GM11168 (cell line): ENCODE measurements around the gene CENPU.
"Not testable (repeated sequence)": the region's sequence is repeated elsewhere in the genome, so short reads cannot be mapped to it uniquely, and the experiment has no call there.

Experiments used
- in situ Hi-C: fragments of 300-500 bp; cut with MboI; formaldehyde crosslinking; loops from one replicate; pipeline ENCODE4 v1.12.0; 2022; ENCODE audit warnings: low sequenced_read_pairs; ENCODE audit not compliant: unreplicated experiment

CENPU gene

GRCh38 chr4:184752496-184753275 lies 18.8 kb upstream of the CENPU start:
- in situ Hi-C loops, result no loop called here

- in situ Hi-C loops, result no loop called here
These were observed 17.7 kb upstream of the CENPU start for GRCh38 chr4:184751585-184751956.

- in situ Hi-C loops, result no loop called here
These were observed 17.2 kb upstream of the CENPU start for GRCh38 chr4:184750926-184751584.

GRCh38 chr4:184748251-184748652 lies 14.4 kb upstream of the CENPU start:
- in situ Hi-C loops, result no loop called here

- in situ Hi-C loops, result no loop called here
These were observed 13.3 kb upstream of the CENPU start for GRCh38 chr4:184747034-184747830.

- in situ Hi-C loops, result no loop called here
These were observed 12.2 kb upstream of the CENPU start for GRCh38 chr4:184745831-184746795.

GRCh38 chr4:184744236-184744635 lies 10.3 kb upstream of the CENPU start:
- in situ Hi-C loops, result no loop called here

- in situ Hi-C loops, result no loop called here
These were observed 9.8 kb upstream of the CENPU start for GRCh38 chr4:184743650-184744049.

- in situ Hi-C loops, result not testable (repeated sequence)
These were observed 7.8 kb upstream of the CENPU start for GRCh38 chr4:184741651-184742050.

GRCh38 chr4:184740980-184741391 lies 7.1 kb upstream of the CENPU start:
- in situ Hi-C loops, result no loop called here

GRCh38 chr4:184739575-184739974 lies 5.7 kb upstream of the CENPU start:
- in situ Hi-C loops, result not testable (repeated sequence)

- in situ Hi-C loops, result no loop called here
These were observed 862 bp upstream of the CENPU start for GRCh38 chr4:184734758-184735157.

- in situ Hi-C loops, result no loop called here
These were observed 1.8 kb downstream of the CENPU start for GRCh38 chr4:184732126-184732525.

GRCh38 chr4:184731056-184731455 lies 2.8 kb downstream of the CENPU start:
- in situ Hi-C loops, result no loop called here

- in situ Hi-C loops, result no loop called here
These were observed 4.0 kb downstream of the CENPU start for GRCh38 chr4:184729946-184730345.

- in situ Hi-C loops, result no loop called here
These were observed 5.0 kb downstream of the CENPU start for GRCh38 chr4:184728858-184729257.

- in situ Hi-C loops, result no loop called here
These were observed 6.5 kb downstream of the CENPU start for GRCh38 chr4:184727430-184727829.

GRCh38 chr4:184722798-184723197 lies 11.1 kb downstream of the CENPU start:
- in situ Hi-C loops, result no loop called here

- in situ Hi-C loops, result no loop called here
These were observed 12.6 kb downstream of the CENPU start for GRCh38 chr4:184721254-184721653.

- in situ Hi-C loops, result no loop called here
These were observed 14.5 kb downstream of the CENPU start for GRCh38 chr4:184719407-184719806.
